ENCODE data around the gene ZNF608. TPM values are rescaled to one million over a fixed set of nuclear protein-coding genes. Genes with fewer than 3 reads are reported as not detected.

ZNF608 gene
- total and polyA plus RNA-seq, 8 donors, result 5.5 to 386 (median 22.9) TPM

GRCh38 chr5:124761010-124761409 is 14.6 kb upstream of the ZNF608 start:
- Histone ChIP-seq H3K4me3 (no peak overlapping the region), H3K27ac (no peak overlapping the region), H3K4me1 (peaks cover 0 to 11% (median 5%) of the 10 kb centered on the region in 4 donors), H3K9me3 (no peaks in the 10 kb centered on the region), H3K27me3 (no peaks in the 10 kb centered on the region), H3K36me3 (no peaks in the 10 kb centered on the region)
- 84 to 92% (median 87%) methylated on average over 4 of the region's 4 CpGs for WGBS, 5 donors
- intact Hi-C loops (cut with DNase I; ENCODE audit: low total_unique reads), result no loop called here
- DNase-seq, result no peak
- no peak for TF ChIP-seq EP300 (IDR thresholded peaks at IDR 0.05)

- intact Hi-C loops (cut with DNase I; ENCODE audit: low total_unique reads), result no loop called here
- TF ChIP-seq POLR2AphosphoS5 (IDR thresholded peaks at IDR 0.05) (no peak), CTCF (IDR thresholded peaks at IDR 0.05) (no peak), POLR2A (IDR thresholded peaks at IDR 0.05) (no peak)
- Histone ChIP-seq H3K4me3 (no peak overlapping the region), H3K4me1 (peaks cover 0 to 11% (median 5%) of the 10 kb centered on the region in 4 donors), H3K36me3 (no peaks in the 10 kb centered on the region), H3K27ac (no peak overlapping the region), H3K9me3 (no peaks in the 10 kb centered on the region), H3K27me3 (no peaks in the 10 kb centered on the region)
- DNase-seq, result no peak
Observed at GRCh38 chr5:124760608-124761007, 14.2 kb upstream of the ZNF608 start.

GRCh38 chr5:124755565-124755964 is 9.1 kb upstream of the ZNF608 start:
- Histone ChIP-seq H3K36me3 (no peaks in the 10 kb centered on the region), H3K4me3 (no peak overlapping the region), H3K4me1 (no peaks in the 10 kb centered on the region), H3K9me3 (no peaks in the 10 kb centered on the region), H3K27ac (no peak overlapping the region), H3K27me3 (no peaks in the 10 kb centered on the region)
- TF ChIP-seq POLR2AphosphoS5 (IDR thresholded peaks at IDR 0.05), result no peak
- TF ChIP-seq CTCF (IDR thresholded peaks at IDR 0.05), result no peak
- no peak for TF ChIP-seq POLR2A (IDR thresholded peaks at IDR 0.05)
- TF ChIP-seq EP300 (IDR thresholded peaks at IDR 0.05), result no peak
- DNase-seq, result peak in 1 of 2 donors; percentile 60
- 63 to 72% (median 66%) methylated on average over 3 of the region's 3 CpGs for WGBS, 5 donors
- intact Hi-C loops (cut with DNase I; ENCODE audit: low total_unique reads), result no loop called here

GRCh38 chr5:124755041-124755440 is 8.6 kb upstream of the ZNF608 start:
- intact Hi-C loops (cut with DNase I; ENCODE audit: low total_unique reads), result no loop called here
- 78 to 94% (median 89%) methylated on average over 2 of the region's 2 CpGs for WGBS, 5 donors
- H3K36me3 ChIP-seq, result no peaks in the 10 kb centered on the region

More at GRCh38 chr5:124755041-124755440, 8.6 kb upstream of the ZNF608 start:
- no peaks in the 10 kb centered on the region for H3K27me3 ChIP-seq
- no peak for TF ChIP-seq POLR2AphosphoS5 (IDR thresholded peaks at IDR 0.05)
- TF ChIP-seq CTCF (IDR thresholded peaks at IDR 0.05), result no peak
- no peak overlapping the region for H3K4me3 ChIP-seq
- no peaks in the 10 kb centered on the region for H3K9me3 ChIP-seq
- peaks cover 0 to under 1% (median 0%) of the 10 kb centered on the region in 4 donors for H3K4me1 ChIP-seq
- no peak for DNase-seq
- no peak overlapping the region for H3K27ac ChIP-seq
